Measurements from ENCODE around the gene RETREG1. TPM values are rescaled to one million over a fixed set of nuclear protein-coding genes. Genes with fewer than 3 reads are reported as not detected.
"Not testable (repeated sequence)": the region's sequence is repeated elsewhere in the genome, so short reads cannot be mapped to it uniquely, and the experiment has no call there.

Gene RETREG1
- total RNA-seq, 1 donor from 2014 or later = 269 TPM

GRCh38 chr5:16542236-16542635 lies 74.6 kb downstream of the RETREG1 start:
- Histone ChIP-seq H3K27me3 (ENCODE audit: low read depth) (no peaks in the 10 kb centered on the region), H3K27ac (replicated peaks) (peak overlapping the region; percentile 93), H3K9me3 (replicated peaks) (no peaks in the 10 kb centered on the region), H3K36me3 (no peaks in the 10 kb centered on the region), H3K4me1 (peaks cover 84% of the 10 kb centered on the region), H3K4me3 (no peak overlapping the region)
- DNase-seq = no peak
- intact Hi-C loops (cut with micrococcal nuclease) = no loop called here
- TF ChIP-seq CTCF (IDR thresholded peaks at IDR 0.05; ENCODE audit: borderline replicate concordance) = no peak

- H3K4me3 ChIP-seq; H3K9me3 ChIP-seq (replicated peaks); H3K36me3 ChIP-seq; intact Hi-C loops (cut with micrococcal nuclease); DNase-seq; H3K27me3 ChIP-seq (ENCODE audit: low read depth): not testable (repeated sequence)
- peak overlapping the region; percentile 93 for H3K27ac ChIP-seq (replicated peaks)
- peaks cover 88% of the 10 kb centered on the region for H3K4me1 ChIP-seq
Measured at GRCh38 chr5:16541592-16541991, 75.2 kb downstream of the RETREG1 start.

GRCh38 chr5:16540421-16540820 lies 76.4 kb downstream of the RETREG1 start:
- intact Hi-C loops (cut with micrococcal nuclease) = no loop called here
- Histone ChIP-seq H3K9me3 (replicated peaks) (no peaks in the 10 kb centered on the region), H3K27ac (replicated peaks) (peak overlapping the region; percentile 93), H3K36me3 (no peaks in the 10 kb centered on the region), H3K27me3 (ENCODE audit: low read depth) (no peaks in the 10 kb centered on the region), H3K4me1 (peaks cover 88% of the 10 kb centered on the region), H3K4me3 (no peak overlapping the region)
- no peak for DNase-seq
- TF ChIP-seq CTCF (IDR thresholded peaks at IDR 0.05; ENCODE audit: borderline replicate concordance) = no peak

- peak; percentile 82 for DNase-seq
- intact Hi-C loops (cut with micrococcal nuclease) = no loop called here
- Histone ChIP-seq H3K4me1 (peaks cover 85% of the 10 kb centered on the region), H3K9me3 (replicated peaks) (no peaks in the 10 kb centered on the region), H3K36me3 (no peaks in the 10 kb centered on the region), H3K4me3 (no peak overlapping the region), H3K27ac (replicated peaks) (peak overlapping the region; percentile 93), H3K27me3 (ENCODE audit: low read depth) (no peaks in the 10 kb centered on the region)
- TF ChIP-seq CTCF (IDR thresholded peaks at IDR 0.05; ENCODE audit: borderline replicate concordance) = no peak
Measured at GRCh38 chr5:16539169-16539666, 77.6 kb downstream of the RETREG1 start.

GRCh38 chr5:16538006-16538405 lies 78.8 kb downstream of the RETREG1 start:
- peaks cover 84% of the 10 kb centered on the region for H3K4me1 ChIP-seq
- H3K27ac ChIP-seq (replicated peaks) = peak overlapping the region; percentile 93
- no peaks in the 10 kb centered on the region for H3K9me3 ChIP-seq (replicated peaks)
- no peak overlapping the region for H3K4me3 ChIP-seq
- intact Hi-C loops (cut with micrococcal nuclease) = no loop called here
- no peaks in the 10 kb centered on the region for H3K36me3 ChIP-seq
- TF ChIP-seq CTCF (IDR thresholded peaks at IDR 0.05; ENCODE audit: borderline replicate concordance) = no peak
- no peak for DNase-seq
- H3K27me3 ChIP-seq (ENCODE audit: low read depth) = no peaks in the 10 kb centered on the region

- Histone ChIP-seq H3K4me3 (no peak overlapping the region), H3K27me3 (ENCODE audit: low read depth) (no peaks in the 10 kb centered on the region), H3K4me1 (peaks cover 81% of the 10 kb centered on the region), H3K36me3 (no peaks in the 10 kb centered on the region), H3K27ac (replicated peaks) (peak overlapping the region; percentile 93), H3K9me3 (replicated peaks) (no peaks in the 10 kb centered on the region)
- no peak for DNase-seq
- no peak for TF ChIP-seq CTCF (IDR thresholded peaks at IDR 0.05; ENCODE audit: borderline replicate concordance)
- intact Hi-C loops (cut with micrococcal nuclease) = no loop called here
Measured at GRCh38 chr5:16536818-16537217, 80.0 kb downstream of the RETREG1 start.
